ENCODE measurements around the gene KLHL26.
"Not testable (repeated sequence)": the region's sequence is repeated elsewhere in the genome, so short reads cannot be mapped to it uniquely, and the experiment has no call there.

KLHL26 gene

GRCh38 chr19:18636969-18637629, at the start of gene KLHL26:
TSS of gene KLHL26 (plus strand) at chr19:18637028. CDS start at chr19:18637055, 27 bp downstream.
- DNase-seq, result no peak

DNA sequence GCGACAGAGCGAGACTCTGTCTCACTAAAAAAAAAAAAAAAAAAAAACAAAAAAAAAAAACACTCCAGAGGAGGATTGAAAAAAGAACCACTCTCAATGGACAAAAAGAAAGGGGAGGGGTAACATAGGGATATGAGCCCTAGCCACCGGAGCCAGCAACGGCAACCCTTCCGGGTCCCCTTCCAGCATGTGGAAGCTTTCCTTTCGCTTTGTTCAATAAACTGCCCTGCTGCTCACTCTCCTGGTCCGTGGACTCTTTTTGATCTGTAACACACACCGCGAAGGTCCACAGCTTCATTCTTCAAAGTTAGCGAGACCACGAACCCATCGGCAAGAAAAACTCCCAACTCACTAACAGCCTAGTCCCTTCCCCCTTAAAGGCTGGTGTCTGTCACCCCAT, 49.3 kb upstream of the KLHL26 start:
- no peak for DNase-seq

DNA sequence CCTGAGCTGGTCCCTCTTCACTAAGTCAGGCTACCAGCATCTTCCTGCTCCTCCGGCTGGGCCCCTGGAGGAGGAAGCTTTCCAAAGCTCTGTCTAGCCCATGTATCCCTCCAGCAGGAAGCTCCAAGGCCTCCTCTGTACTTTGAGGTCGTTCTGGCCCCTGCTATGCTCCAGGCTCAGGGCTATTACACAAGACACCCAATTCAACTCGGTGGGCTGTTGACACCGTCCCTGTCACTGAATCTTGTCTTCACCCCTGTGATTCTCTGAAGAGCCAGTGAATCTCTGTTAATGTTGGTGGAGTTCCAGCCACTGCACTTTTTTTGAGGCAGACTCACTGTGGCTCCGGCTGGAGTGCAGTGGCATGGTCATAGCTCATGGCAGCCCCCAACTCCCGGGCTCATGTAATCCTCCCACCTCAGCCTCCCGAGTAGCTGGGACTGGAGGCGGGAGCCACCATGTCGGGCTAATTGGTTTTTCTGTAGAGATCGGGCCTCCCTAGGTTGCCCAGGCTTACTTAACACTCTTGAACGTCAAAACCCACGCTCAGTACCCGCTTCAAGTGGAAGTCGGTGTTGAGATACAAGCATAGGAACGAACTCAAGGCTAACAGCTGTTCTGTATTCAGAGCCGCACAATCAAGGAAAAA, 48.7 kb upstream of the KLHL26 start:
- DNase-seq, result no peak

- DNase-seq, result peak; percentile 72
Observed at GRCh38 chr19:18588611-18589379, 48.0 kb upstream of the KLHL26 start, which contains the start of gene REX1BD. TSS of gene REX1BD (plus strand) at chr19:18588798. CDS start at chr19:18588802, 4 bp downstream.

DNA sequence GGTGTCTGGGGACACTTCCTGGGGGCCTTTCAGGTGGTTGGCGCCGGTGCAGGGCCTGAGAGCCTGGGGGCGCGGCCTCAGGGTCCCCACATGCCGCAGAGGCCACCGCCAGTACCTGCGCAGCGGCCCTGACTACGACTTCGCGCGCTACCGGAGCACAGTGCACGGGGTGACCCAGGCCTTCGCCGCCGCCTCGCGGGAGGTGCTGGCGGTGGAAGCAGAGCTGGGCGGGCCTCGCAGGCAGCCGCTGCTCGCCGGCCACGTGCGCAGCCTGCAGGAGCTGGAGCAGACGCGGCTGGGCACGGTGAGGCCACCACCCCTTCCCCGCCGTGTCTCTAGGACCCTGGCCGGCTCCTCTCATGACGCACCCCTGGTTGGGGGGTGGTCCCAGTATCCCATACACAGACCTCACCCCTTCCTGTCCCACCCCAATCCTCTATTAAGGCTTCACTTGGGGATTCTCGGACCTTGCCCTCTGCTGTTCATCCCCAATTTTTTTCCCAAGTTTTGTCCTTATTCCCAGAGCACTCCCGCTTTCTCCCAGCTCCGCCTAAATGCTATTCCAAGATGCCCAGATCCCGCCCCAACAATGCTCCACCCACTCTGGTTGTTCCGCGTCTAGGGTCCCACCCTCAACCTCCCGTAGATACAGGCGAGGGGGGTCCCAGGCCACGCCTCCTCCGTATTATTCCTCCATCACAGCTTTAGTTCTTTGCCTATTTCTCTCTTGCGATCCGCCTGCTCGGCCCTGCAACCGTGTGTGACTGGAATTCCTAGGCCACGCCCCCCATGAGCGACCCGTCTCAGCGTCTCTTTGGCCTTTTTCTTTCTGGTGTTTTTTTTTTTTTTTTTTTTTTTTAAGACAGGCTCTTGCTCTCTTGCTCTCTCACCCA, 47.2 kb upstream of the KLHL26 start:
- DNase-seq, result peak; percentile 68

GRCh38 chr19:18590273-18591272, 46.3 kb upstream of the KLHL26 start:
- peak; percentile 85 for DNase-seq

DNA sequence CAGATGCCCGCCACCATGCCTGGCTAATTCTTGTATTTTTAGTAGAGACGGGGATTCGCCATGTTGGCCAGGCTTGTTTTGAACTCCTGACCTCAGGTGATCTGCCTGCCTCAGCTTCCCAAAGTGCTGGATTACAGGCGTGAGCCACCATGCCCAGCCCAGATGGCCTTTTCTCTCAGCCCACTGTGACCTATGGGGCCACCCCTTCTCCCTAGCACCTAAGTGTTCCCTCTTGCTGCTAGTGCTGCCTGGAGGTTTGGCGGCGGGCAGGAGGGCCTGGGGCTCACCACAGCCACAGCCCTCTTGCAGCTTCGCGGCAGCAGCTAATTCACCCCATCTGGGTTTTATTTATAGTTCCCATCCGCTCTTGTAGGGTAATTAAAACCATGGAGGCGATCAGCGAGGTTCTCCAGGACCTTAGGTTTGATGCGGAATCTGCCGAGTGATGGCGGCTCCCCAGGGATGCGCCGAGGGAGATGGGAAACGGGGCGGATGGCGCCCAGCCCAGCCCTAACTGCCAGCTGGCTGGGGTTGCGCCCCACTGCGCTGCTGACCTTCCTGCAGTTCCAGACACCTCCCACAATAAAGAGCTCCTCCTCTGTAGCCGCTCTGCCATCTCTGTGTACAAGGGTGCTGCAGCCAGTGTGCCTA, 45.0 kb upstream of the KLHL26 start:
- peak; percentile 79 for DNase-seq

DNA sequence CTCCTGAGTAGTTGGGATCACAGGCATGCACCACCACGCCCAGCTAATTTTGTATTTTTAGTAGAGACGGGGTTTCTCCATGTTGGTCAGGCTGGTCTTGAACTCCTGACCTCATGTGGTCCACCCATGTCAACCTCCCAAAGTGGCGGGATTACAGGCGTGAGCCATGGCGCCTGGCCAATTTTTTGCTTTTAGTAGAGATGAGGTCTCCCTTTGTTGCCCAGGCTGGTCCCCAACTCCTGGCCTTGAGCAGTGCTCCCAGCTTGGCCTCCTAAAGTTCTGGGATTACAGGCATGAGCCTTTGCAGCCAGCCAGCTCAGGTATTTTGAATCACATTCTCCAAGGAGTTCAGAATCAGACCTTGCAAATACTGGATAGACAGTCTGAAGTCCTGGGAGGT, 44.1 kb upstream of the KLHL26 start:
- DNase-seq, result not testable (repeated sequence)

DNA sequence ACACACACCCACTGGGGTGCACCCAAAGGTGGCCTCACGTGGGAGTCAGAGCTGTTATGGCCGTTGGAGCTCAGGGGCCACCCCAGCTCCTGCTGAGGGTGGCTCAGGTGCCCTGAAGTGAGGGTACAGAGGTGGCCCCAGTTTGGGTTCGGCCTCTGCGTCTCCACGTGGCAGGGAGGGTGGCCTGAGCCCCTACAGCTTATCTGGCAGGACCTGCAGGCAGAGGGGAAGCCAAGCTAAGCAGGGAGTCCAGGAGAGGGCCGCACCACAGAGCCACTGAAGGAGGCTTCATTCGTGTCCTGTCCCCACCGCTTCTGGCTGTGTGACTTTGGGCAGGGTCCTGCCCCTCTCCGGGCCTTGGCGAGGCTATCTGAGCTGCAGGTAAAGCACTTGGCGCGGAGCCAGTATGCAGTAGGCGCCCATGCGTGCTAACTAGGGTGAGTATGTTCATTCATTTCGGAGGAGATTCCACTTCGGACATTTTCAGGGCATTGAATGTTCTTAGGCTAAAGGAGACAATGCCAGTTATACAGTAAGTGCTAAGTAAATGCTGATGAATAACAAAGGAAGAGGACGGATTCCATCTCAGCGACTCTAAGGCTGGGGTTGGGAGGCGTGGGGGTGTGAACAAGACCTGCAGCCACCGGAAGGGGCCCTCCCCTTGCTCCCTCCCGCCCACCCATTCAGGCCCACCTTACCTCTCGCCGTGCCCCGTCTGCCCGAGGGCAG, 43.3 kb upstream of the KLHL26 start:
- DNase-seq, result no peak

- DNase-seq, result peak; percentile 69
Observed at GRCh38 chr19:18594096-18594823, 42.6 kb upstream of the KLHL26 start.

DNA sequence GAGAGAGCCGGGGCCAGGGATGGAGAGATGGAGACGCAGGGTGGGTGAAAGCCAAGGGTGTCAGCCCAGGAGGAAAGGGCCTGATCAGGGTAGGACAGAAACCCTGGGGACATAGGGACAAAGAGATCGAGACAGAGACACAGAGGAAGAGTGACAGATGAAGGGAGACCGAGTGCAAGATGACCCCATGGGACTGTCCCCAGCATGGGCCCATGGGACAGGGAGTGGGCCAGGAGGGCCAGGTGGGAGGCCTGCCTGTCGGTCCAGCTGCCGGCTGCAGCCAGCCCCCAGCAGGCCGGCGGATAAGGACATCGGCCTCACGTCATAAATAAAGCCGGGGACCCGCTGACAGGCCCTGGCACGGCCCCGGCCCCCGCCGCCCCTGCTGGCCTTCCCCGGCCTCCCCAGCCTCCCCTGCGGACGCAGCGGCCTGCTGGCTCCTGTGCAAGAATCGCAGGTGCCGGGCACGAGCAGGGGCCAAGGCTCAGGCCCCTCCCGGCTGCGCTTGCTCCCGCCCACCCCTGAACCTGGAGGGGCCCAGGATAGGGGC, 41.9 kb upstream of the KLHL26 start:
- no peak for DNase-seq

DNA sequence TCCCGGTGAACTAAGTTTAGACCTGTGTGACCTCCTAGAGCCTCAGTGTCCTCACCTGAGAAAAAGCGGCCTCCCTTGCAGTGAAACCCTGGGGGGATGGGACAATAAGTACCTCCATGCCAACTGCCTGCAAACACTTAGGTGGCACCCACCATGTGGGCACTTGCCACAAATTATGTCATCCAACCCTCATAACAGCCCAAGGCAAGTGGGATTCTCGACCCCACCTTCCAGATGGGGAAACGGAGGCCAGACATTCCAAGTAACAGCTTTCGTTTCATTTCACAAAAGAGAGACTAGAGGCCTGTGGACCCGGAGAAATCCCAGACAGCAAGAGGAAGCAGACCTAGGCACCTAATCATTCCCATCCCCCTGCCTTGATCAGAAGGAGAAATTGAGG, 41.4 kb upstream of the KLHL26 start:
- no peak for DNase-seq

GRCh38 chr19:18596752-18597157, 40.1 kb upstream of the KLHL26 start:
- peak; percentile 14 for DNase-seq

DNA sequence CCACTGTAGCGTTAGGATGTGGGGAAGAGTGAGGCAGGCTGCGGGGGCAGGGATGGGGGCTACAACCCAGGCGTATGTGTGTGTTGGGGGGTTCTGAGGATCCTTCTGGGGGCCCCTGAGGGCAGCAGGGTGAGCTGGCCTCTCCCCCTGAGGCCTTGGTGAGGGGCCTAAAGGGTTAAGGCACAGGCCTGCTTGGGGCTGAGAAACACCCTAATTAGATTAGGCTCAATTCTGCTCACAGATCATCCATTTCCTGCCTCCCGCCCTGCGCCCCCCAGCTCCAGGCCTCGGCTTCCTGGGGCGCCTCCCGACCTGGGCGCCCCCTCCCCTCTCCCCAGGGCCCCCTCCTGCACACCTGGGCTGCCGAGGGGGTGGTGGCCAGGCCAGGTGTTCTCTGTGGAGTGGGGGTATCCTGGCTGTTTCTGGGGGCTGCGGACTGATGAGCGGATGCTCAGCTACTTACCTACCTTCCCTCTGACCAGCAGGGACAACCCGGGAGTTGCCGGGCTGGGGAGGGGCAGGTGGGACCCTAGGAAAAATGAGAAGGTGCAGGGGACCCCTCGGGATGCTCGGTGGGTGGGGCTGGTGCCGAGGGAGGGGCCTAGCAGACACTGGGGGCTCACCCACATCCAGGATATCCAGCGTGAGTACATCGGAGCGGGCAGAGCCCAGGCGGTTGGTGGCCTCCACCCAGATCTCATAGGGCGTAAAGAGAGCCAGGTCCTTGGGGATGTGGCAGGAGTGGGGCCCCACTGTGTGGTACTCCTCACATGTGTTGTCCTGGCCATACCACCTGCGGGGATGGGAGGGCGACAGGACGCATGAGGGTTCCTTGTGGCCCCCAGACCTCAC, 38.8 kb upstream of the KLHL26 start:
- DNase-seq, result no peak

DNA sequence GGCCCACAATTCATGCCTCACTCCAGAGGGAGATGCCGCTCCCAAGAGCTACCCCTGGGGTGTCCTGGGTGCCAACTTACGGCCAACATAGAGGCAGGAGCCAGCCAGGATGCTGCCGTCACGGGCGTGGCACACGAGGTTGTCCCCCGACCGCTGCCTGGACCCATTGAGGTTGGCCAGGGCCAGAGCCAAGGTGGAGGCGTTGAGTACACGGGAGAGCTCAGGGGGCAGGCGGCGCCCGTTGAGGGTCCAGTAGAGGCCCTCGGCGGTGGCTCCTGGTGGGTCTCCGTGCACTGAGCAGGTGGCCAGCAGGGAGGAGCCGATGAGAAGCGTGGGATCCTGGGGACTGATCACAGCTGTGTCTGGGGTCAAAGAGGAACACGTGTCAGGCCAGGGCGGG, 37.3 kb upstream of the KLHL26 start:
- DNase-seq, result no peak

DNA sequence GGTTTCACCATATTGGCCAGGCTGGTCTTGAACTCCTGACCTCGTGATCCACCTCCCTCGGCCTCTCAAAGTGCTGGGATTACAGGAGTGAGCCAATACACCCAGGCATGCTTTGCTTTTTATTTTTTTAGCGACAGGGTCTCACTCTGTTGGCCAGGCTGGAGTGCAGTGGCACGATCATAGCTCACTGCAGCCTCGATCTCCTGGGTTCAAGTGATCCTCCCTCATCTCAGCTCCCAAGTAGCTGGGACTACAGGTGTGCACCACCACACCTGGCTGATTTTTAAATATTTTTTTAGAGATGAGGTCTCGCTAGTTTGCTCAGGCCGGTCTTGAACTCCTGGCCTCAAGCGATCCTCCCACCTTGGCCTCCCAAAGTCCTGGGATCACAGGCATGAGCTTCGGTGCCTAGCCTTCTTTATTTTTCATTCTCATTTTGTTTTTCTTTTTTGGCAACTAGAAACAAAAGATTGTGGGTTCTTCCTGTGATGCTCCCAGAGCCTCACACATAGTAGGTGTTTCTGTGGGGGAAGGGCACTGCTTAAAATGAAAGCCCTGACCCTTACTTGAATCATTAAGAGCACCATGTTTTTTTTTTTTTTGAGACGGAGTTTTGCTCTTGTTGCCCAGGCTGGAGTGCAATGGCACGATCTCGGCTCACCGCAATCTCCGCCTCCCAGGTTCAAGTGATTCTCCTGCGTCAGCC, 36.0 kb upstream of the KLHL26 start:
- not testable (repeated sequence) for DNase-seq

GRCh38 chr19:18601875-18602274, 35.0 kb upstream of the KLHL26 start:
- no peak for DNase-seq

Measured in fibroblast of upper back skin (primary cell).